ENCODE measurements around the gene HPS3.

Gene HPS3

DNA sequence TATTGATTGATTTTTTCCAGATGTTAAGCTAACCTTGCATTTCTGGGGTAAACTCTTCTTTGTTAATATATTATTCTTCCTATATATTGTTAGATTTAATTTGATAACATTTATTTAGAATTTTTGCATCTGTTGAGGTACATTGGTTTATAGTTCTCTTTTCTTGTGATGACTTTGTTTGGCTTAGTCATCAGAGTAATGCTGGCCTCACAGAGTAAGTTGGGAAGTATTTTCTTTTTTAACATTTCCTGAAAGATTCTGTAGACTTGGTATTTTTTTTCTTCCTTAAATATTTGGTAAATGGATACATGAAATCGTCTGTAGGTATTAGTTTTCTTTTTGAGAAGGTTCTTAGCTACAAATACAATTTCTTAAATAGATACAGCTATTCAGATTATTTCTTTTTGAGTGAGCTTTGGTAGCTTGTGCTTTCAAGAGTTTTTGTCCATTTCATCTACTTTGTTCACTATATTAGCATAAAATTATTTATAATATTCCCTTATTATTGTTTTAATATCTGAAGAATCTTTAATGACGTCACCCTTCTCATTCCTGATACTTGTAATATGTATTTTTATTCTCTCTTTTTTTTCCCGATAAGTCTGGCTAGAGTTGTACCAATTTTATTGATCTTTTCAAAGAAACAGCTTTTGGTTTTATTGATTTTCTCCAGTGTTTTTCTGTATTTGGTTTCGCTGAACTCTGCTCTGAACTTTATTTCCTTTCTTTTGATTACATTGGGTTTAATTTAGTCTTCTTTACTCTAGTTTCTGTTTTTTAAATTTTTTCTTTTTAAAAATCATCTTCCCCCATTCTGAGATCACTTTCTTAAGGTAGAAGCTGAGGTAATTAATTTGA lies 6.5 kb upstream of the HPS3 start:
- H3K4me3 ChIP-seq (ENCODE audit: low read depth, low read length), result no peak overlapping the region
- TF ChIP-seq, protein P1, sequence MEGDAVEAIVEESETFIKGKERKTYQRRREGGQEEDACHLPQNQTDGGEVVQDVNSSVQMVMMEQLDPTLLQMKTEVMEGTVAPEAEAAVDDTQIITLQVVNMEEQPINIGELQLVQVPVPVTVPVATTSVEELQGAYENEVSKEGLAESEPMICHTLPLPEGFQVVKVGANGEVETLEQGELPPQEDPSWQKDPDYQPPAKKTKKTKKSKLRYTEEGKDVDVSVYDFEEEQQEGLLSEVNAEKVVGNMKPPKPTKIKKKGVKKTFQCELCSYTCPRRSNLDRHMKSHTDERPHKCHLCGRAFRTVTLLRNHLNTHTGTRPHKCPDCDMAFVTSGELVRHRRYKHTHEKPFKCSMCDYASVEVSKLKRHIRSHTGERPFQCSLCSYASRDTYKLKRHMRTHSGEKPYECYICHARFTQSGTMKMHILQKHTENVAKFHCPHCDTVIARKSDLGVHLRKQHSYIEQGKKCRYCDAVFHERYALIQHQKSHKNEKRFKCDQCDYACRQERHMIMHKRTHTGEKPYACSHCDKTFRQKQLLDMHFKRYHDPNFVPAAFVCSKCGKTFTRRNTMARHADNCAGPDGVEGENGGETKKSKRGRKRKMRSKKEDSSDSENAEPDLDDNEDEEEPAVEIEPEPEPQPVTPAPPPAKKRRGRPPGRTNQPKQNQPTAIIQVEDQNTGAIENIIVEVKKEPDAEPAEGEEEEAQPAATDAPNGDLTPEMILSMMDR (IDR thresholded peaks at IDR 0.05; ENCODE audit: low read depth, low read length), result no peak

DNA sequence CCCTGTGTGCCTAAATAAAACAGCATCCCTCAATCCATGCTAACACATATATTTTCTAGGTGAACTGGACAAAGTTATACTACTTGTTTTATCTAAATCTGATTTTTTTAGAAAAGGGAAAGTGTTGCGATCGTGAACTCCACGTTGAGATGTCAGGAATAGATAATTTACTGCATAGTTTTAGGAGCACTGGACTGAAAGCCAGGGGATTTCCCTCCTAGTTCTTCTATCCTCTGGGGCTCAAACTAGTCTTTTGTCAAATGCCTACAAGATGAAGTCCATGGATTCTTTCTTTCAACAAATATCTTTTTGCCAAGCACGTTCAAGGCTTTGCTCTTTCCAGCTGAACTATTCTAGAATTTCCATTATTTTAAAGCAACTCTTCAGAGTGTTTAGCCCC lies 617 bp upstream of the HPS3 start:
- peak overlapping the region; percentile 86 for H3K4me3 ChIP-seq (ENCODE audit: low read depth, low read length)
- TF ChIP-seq, protein P1 (IDR thresholded peaks at IDR 0.05; ENCODE audit: low read depth, low read length), result no peak

DNA sequence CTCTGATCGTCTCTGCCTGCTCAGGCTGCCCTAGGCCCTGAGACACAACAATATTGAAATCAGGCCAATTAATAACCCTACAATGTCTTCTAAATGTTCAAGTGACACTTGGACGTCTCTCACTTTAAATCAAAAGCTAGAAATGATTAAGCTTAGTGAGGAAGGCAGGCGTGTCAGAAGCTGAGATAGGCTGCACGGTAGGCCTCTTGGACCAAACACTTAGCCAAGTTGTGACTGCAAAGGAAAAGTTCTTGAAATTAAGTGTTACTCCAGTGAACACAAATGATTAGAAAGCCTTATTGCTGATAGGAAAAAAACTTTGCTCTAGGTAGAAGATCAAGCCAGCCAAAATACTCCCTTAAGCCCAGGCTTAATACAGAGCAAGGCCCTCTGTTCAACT lies 2.2 kb downstream of the HPS3 start:
- H3K4me3 ChIP-seq (ENCODE audit: low read depth, low read length), result no peak overlapping the region
- TF ChIP-seq, protein P1 (IDR thresholded peaks at IDR 0.05; ENCODE audit: low read depth, low read length), result no peak

DNA sequence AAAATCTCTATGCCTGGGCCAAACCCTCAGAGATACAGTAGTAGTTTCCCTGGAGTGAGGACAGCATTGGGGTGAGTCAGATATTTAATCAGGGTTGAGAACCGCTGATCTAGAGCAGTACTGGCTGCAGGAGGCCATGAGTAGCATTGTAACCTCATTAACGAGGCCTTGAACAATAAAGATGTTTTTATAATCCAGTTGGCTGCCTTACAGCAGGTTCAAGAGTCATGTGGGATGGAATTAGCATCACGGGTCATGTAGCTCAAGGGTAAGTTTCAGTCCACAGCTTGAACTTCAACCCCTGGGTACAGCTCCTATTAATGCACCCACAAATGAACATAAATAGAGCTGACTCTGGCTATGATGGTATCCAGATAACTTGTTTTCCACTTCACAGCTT lies 5.1 kb downstream of the HPS3 start:
- H3K4me3 ChIP-seq (ENCODE audit: low read depth, low read length), result no peak overlapping the region
- TF ChIP-seq, protein P1 (IDR thresholded peaks at IDR 0.05; ENCODE audit: low read depth, low read length), result no peak

DNA sequence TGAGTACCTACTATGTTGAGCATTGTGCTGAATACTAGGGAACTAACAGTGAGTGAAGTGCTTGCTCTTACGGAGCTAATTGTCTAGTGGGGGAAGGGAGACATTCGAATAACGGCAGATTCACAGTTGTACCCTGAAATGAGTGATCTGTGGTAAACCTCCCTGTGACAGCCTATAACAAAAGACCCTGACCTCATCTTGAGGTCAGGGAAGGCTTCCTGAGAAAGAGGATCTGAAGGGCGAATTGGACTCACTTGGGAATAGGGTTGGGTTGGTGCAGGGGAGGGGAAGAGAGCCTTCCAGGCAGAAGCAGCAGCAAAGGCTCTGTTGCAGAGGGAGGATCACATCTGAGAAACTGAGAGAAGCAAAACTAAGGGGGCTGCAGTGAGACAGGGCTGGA lies 13.2 kb downstream of the HPS3 start:
- TF ChIP-seq, protein P1 (IDR thresholded peaks at IDR 0.05; ENCODE audit: low read depth, low read length), result no peak
- no peak overlapping the region for H3K4me3 ChIP-seq (ENCODE audit: low read depth, low read length)

DNA sequence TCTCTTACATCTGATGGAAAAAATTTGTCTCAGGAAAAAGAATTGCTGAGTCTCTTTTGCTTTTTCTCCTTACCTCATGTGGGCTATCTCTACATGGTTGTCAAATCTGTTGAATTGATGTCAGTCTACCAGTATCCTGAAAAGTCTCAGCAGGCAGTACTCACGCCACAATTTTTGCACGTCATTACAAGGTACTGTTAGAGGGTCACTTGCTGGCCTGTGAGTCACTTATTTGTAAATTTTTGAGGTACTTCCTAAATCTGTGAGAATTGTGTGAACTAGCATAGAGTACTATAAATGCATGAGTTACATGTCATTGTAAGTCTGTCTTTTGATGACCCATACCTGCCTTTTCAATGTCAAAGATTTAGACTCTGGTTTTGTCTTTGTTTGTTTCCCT lies 15.9 kb downstream of the HPS3 start:
- no peak overlapping the region for H3K4me3 ChIP-seq (ENCODE audit: low read depth, low read length)
- TF ChIP-seq, protein P1 (IDR thresholded peaks at IDR 0.05; ENCODE audit: low read depth, low read length), result no peak

DNA sequence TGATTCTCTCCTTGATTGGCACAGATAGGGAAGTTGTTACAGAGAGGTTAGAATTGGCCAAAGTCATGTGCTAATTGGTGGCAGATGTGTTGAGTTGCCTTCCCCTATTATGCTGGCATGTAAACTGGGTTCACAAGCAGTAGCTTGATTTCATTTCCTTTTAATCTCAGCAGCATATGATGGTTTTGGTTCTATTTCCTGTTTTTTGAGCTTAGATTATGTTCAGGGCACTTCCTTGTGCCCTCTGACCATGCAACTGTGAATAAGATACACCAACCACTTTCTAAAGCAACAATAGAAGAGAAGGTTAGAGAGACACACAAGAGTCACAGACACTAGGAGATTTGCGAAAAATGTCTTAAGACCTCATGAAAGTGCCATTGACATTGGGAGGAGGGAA lies 16.5 kb downstream of the HPS3 start:
- TF ChIP-seq, protein P1 (IDR thresholded peaks at IDR 0.05; ENCODE audit: low read depth, low read length), result no peak
- H3K4me3 ChIP-seq (ENCODE audit: low read depth, low read length), result no peak overlapping the region

All from WI38 (cell line).